ENCODE measurements around the gene CYB561D2. TPM values are rescaled to one million over a fixed set of nuclear protein-coding genes. Genes with fewer than 3 reads are reported as not detected.

Gene CYB561D2
- total RNA-seq, 1 donor, result 25.0 TPM

DNA sequence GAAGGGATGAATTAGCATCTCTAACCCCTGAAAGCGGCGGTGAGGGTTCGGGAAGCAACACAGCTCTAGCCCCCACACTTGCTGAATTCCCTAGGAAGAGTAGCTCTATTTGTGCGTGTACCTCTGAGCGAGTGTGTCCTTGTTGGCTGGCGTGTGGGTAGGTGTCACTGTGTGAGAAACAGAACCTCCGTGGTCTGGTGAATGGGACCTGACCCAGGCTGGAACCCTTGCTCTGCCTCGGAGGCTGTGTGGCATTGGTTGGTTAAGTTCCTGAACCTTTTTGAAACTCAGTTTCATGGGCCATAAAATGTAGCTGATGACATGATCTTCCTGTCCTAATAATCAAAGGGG is 9.1 kb downstream of the CYB561D2 start:
- H3K79me2 ChIP-seq (ENCODE audit: insufficient read depth, low read length), result peaks cover 45% of the 10 kb centered on the region
- DNase-seq (ENCODE audit: insufficient read length, low spot score, missing footprints), result no peak
- H4K20me1 ChIP-seq (ENCODE audit: insufficient read depth, low read length), result peaks cover 42% of the 10 kb centered on the region
- no peak overlapping the region for H3K27ac ChIP-seq (ENCODE audit: low read depth, low read length)
- H2AFZ ChIP-seq (ENCODE audit: low read length), result peak overlapping the region; percentile 92
- H3K4me3 ChIP-seq (ENCODE audit: insufficient read depth, low read length), result peak overlapping the region; percentile 92
- H3K27me3 ChIP-seq (ENCODE audit: insufficient read depth, low read length), result no peaks in the 10 kb centered on the region
- H3K36me3 ChIP-seq (ENCODE audit: insufficient read depth, low read length), result peaks cover 24% of the 10 kb centered on the region
- H3K4me2 ChIP-seq (ENCODE audit: insufficient read depth, low read length), result peak overlapping the region; percentile 85
- peaks cover 37% of the 10 kb centered on the region for H3K4me1 ChIP-seq (ENCODE audit: insufficient read depth, low read length)
- TF ChIP-seq, protein P1, sequence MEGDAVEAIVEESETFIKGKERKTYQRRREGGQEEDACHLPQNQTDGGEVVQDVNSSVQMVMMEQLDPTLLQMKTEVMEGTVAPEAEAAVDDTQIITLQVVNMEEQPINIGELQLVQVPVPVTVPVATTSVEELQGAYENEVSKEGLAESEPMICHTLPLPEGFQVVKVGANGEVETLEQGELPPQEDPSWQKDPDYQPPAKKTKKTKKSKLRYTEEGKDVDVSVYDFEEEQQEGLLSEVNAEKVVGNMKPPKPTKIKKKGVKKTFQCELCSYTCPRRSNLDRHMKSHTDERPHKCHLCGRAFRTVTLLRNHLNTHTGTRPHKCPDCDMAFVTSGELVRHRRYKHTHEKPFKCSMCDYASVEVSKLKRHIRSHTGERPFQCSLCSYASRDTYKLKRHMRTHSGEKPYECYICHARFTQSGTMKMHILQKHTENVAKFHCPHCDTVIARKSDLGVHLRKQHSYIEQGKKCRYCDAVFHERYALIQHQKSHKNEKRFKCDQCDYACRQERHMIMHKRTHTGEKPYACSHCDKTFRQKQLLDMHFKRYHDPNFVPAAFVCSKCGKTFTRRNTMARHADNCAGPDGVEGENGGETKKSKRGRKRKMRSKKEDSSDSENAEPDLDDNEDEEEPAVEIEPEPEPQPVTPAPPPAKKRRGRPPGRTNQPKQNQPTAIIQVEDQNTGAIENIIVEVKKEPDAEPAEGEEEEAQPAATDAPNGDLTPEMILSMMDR (IDR thresholded peaks at IDR 0.05; ENCODE audit: extremely low read depth, low read depth, low read length), result no peak
- H3K9me3 ChIP-seq (ENCODE audit: low read depth, low read length), result no peaks in the 10 kb centered on the region

DNA sequence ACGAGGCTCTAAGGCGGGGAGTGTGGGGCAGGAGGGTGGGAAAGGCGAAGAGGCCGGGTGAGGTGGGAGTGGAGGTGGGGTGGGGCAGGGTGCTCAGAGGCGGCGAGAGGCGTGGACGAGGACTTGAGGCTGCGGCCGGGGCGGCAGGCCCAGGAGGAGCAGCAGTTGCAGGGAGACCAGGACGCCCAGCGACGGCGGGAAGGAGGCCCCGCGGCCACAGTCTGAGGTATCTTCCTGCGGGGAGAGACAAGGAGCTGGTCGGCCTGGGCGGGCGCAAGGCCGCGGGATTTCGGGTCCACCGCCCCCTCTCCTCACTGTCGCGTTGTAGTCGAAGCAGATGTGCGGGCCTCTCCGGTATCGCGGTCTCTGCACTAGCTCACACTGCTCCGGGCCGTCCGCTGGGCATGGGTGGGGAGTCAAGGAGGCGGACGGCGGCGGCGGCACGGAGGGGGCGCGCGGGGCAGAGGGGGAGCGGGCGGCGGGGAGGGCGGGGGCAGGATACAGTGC is 14.0 kb downstream of the CYB561D2 start:
- no peaks in the 10 kb centered on the region for H3K9me3 ChIP-seq (ENCODE audit: low read depth, low read length)
- H3K4me2 ChIP-seq (ENCODE audit: insufficient read depth, low read length), result peak overlapping the region; percentile 73
- H3K4me3 ChIP-seq (ENCODE audit: insufficient read depth, low read length), result peak overlapping the region; percentile 67
- peak overlapping the region; percentile 81 for H2AFZ ChIP-seq (ENCODE audit: low read length)
- no peak overlapping the region for H3K27ac ChIP-seq (ENCODE audit: low read depth, low read length)
- H3K36me3 ChIP-seq (ENCODE audit: insufficient read depth, low read length), result no peaks in the 10 kb centered on the region
- peak; percentile 97 for DNase-seq (ENCODE audit: insufficient read length, low spot score, missing footprints)
- H3K79me2 ChIP-seq (ENCODE audit: insufficient read depth, low read length), result no peaks in the 10 kb centered on the region
- TF ChIP-seq, protein P1 (IDR thresholded peaks at IDR 0.05; ENCODE audit: extremely low read depth, low read depth, low read length), result no peak
- H3K27me3 ChIP-seq (ENCODE audit: insufficient read depth, low read length), result peaks cover 5% of the 10 kb centered on the region
- peaks cover 2% of the 10 kb centered on the region for H4K20me1 ChIP-seq (ENCODE audit: insufficient read depth, low read length)
- peaks cover 7% of the 10 kb centered on the region for H3K4me1 ChIP-seq (ENCODE audit: insufficient read depth, low read length)

DNA sequence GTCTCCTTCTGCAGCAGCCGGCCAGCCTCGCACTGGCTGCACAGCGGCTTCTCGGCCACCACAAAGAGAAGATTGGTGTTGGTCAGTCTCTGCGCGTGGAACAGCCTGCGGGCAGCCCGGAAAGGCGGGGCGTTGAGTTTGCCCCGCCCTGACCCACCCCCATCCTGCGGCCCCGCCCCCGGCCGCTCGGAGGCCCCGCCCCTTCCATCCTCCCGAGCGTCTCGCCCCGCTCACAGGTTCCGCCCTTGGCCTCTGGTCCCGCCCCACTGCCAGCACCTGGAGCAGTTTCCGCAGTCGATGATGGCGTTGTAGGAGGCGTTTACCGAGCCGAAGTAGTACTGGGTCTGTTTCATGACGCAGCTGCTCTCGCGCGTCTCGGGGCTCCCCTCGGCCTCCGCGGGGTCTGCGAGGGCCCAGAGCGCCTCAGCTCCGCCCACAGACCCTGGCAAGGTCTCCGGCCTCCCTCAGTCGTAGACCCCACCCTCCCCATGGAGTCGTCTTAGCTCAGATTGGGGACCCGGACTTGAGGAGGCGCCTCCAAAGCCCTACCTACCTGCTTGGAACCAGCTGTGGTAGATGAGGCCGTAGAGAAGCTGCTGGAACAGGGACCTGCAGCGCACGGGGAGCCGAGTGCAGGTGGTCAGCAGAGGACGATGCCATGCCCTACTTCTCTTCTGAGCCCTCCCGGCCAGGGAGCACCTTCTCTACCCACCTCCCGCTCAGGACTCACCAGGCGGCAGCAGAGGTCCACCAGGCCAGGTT is 14.6 kb downstream of the CYB561D2 start:
- H3K27ac ChIP-seq (ENCODE audit: low read depth, low read length), result no peak overlapping the region
- no peaks in the 10 kb centered on the region for H3K79me2 ChIP-seq (ENCODE audit: insufficient read depth, low read length)
- H2AFZ ChIP-seq (ENCODE audit: low read length), result peak overlapping the region; percentile 41
- peak overlapping the region; percentile 67 for H3K4me3 ChIP-seq (ENCODE audit: insufficient read depth, low read length)
- TF ChIP-seq, protein P1 (IDR thresholded peaks at IDR 0.05; ENCODE audit: extremely low read depth, low read depth, low read length), result no peak
- peaks cover 5% of the 10 kb centered on the region for H3K27me3 ChIP-seq (ENCODE audit: insufficient read depth, low read length)
- H4K20me1 ChIP-seq (ENCODE audit: insufficient read depth, low read length), result peaks cover 2% of the 10 kb centered on the region
- no peaks in the 10 kb centered on the region for H3K9me3 ChIP-seq (ENCODE audit: low read depth, low read length)
- H3K4me2 ChIP-seq (ENCODE audit: insufficient read depth, low read length), result peak overlapping the region; percentile 73
- peaks cover 4% of the 10 kb centered on the region for H3K4me1 ChIP-seq (ENCODE audit: insufficient read depth, low read length)
- no peaks in the 10 kb centered on the region for H3K36me3 ChIP-seq (ENCODE audit: insufficient read depth, low read length)
- peak; percentile 99 for DNase-seq (ENCODE audit: insufficient read length, low spot score, missing footprints)

DNA sequence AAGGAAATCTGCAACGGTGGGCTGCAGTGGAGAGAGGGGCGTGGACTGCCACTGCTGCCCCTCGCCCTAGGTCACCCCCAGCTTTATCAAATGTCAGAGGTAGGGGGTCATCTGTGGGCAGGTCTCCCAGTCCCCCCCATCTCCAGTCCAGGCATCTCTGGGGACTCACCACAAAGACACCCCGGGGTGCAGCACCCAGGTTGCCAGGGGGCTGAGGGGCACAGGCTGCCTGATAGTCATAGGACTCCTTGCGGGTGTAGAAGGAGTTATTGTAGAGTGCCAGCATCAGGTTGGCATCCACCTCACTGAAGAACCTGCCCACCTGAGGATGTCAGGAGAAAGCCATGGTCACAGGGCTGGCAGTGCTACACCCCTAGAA is 15.2 kb downstream of the CYB561D2 start:
- no peak overlapping the region for H3K4me2 ChIP-seq (ENCODE audit: insufficient read depth, low read length)
- H4K20me1 ChIP-seq (ENCODE audit: insufficient read depth, low read length), result peaks cover 2% of the 10 kb centered on the region
- H3K27ac ChIP-seq (ENCODE audit: low read depth, low read length), result no peak overlapping the region
- peaks cover 5% of the 10 kb centered on the region for H3K27me3 ChIP-seq (ENCODE audit: insufficient read depth, low read length)
- no peak overlapping the region for H2AFZ ChIP-seq (ENCODE audit: low read length)
- no peaks in the 10 kb centered on the region for H3K9me3 ChIP-seq (ENCODE audit: low read depth, low read length)
- DNase-seq (ENCODE audit: insufficient read length, low spot score, missing footprints), result no peak
- H3K4me3 ChIP-seq (ENCODE audit: insufficient read depth, low read length), result no peak overlapping the region
- no peaks in the 10 kb centered on the region for H3K36me3 ChIP-seq (ENCODE audit: insufficient read depth, low read length)
- TF ChIP-seq, protein P1 (IDR thresholded peaks at IDR 0.05; ENCODE audit: extremely low read depth, low read depth, low read length), result no peak
- H3K79me2 ChIP-seq (ENCODE audit: insufficient read depth, low read length), result no peaks in the 10 kb centered on the region
- peaks cover 4% of the 10 kb centered on the region for H3K4me1 ChIP-seq (ENCODE audit: insufficient read depth, low read length)
